ENCODE results near the gene CALML4. TPM values are rescaled to one million over a fixed set of nuclear protein-coding genes. Genes with fewer than 3 reads are reported as not detected.

CALML4 gene
- total RNA-seq, 1 donor from 2014 or later: 7.3 TPM

DNA sequence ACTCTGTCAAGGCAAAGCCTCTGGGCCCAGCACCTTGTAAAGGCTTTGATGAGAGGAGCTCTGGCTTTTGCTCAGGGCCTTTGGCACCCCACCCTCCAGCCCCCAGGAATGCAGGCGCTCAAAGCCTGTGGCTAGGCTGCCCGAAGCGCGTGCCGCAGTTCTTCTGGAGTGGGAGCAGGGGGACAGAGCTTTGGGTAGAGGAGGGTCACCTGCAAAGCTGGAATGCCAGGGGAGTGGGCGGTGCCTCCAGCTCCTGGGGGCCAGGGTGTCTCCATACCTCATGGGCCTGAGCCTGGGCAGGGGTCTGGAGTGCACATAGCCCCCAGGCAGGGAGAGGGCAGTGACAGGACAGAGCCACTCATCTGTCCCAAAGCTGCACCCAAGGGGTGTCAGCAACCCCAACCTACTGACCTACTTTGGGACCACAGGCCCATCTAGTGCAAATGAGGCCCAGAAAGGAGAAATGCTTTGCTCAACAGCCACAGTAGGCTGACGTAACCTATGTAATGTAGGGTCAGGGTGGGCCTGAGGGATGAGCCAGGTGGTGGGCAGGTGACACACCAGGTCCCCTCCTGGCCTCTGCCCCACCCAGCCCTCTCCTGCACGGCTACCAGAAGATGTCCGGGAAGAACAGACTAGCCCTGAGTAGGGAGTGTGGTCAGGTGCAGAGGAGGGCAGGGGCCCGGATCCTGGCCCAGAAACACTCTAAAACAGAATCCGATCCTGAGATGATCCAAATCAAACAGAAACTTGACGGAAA lies 2.2 kb upstream of the CALML4 start:
- H3K4me1 ChIP-seq: peaks cover 39% of the 10 kb centered on the region
- ATAC-seq: no peak

DNA sequence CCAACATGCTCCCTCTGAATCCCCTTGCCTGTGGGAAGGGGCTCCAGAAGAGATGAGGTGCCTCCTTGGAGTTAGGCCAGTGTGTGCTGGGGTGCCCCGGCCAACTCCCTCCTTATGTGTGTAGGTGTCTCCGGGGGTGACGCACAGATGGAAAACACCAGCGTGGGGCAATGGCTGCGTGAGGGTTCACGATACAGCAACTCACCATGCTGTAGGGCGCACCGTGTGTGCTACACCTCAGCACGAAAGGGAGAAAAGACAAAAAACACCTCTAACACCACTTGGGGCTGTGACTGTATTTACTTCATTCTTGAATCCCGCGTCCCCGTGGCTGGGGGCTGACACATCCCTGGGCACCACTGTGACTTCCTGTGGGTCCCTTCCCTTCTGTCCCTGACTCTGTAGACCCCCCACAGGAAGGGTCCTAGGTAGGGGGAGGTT lies 1.6 kb upstream of the CALML4 start:
- Histone ChIP-seq H3K27ac (no peak overlapping the region), H3K27me3 (ENCODE audit: low read depth) (no peaks in the 10 kb centered on the region), H3K4me3 (no peak overlapping the region), H3K36me3 (no peaks in the 10 kb centered on the region), H3K9me3 (no peaks in the 10 kb centered on the region), H3K4me1 (peaks cover 39% of the 10 kb centered on the region)
- DNase-seq (no peak), ATAC-seq (no peak)
- TF ChIP-seq, protein P1, sequence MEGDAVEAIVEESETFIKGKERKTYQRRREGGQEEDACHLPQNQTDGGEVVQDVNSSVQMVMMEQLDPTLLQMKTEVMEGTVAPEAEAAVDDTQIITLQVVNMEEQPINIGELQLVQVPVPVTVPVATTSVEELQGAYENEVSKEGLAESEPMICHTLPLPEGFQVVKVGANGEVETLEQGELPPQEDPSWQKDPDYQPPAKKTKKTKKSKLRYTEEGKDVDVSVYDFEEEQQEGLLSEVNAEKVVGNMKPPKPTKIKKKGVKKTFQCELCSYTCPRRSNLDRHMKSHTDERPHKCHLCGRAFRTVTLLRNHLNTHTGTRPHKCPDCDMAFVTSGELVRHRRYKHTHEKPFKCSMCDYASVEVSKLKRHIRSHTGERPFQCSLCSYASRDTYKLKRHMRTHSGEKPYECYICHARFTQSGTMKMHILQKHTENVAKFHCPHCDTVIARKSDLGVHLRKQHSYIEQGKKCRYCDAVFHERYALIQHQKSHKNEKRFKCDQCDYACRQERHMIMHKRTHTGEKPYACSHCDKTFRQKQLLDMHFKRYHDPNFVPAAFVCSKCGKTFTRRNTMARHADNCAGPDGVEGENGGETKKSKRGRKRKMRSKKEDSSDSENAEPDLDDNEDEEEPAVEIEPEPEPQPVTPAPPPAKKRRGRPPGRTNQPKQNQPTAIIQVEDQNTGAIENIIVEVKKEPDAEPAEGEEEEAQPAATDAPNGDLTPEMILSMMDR (IDR thresholded peaks at IDR 0.05): no peak
- intact Hi-C loops (cut with DNase I): no loop called here

More for the DNA sequence above, 2.2 kb upstream of the CALML4 start:
- H3K4me3 ChIP-seq: no peak overlapping the region
- H3K36me3 ChIP-seq: no peaks in the 10 kb centered on the region
- no peak overlapping the region for H3K27ac ChIP-seq
- intact Hi-C loops (cut with DNase I): no loop called here
- TF ChIP-seq, protein P1 (IDR thresholded peaks at IDR 0.05): no peak
- H3K9me3 ChIP-seq: no peaks in the 10 kb centered on the region
- no peaks in the 10 kb centered on the region for H3K27me3 ChIP-seq (ENCODE audit: low read depth)
- DNase-seq: no peak

DNA sequence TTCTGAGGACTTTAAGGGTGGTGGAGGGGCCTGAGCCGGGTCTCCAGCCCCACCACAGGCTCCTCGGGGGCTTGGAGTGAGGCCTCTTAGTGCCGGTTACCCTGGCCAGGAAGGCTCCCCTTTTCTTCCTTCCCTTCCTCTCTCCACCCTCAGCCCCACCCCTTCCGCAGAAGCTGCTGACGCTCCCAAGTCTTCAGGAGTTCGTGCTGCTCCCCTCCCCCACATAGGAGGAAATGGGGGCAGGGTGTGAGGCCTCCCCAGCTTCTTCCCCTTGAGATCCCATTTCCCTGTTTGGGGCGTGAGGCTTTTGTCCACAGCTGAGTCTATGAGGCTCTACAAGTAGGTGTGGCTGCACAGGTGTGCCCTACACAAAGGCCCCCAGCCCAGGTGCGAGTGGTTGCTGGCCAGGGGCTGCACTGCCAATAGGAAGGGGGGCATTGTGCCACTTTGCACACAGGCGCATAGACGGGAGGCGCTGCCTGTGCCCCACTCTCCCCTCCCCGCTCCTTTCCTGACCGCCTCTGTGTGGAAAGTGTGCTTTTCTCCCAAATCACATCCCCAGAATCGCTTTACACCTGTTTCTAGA lies 915 bp upstream of the CALML4 start:
- no peaks in the 10 kb centered on the region for H3K36me3 ChIP-seq

DNA sequence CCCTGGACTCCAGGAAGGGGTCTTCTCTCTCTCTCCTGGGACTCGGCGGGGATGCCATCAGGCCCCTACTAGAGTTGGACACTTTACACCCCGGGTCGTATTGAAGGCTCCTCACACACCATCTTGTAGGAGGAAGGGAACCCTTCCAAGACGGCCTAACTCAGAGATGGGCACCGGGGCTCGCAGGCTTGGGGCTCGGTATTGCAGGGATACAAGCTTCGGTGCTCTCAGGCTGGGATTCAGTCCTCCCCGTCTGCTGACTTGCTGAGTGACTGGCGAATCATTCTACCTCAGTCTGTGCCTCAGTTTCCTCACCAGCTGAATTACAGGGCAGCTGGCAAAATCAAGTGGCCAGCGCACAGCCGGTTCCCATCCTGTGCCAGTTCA lies 419 bp upstream of the CALML4 start:
- DNase-seq (no peak), ATAC-seq (peak in 1 of 2 donors; percentile 6)
- Histone ChIP-seq H3K4me1 (peaks cover 34% of the 10 kb centered on the region), H3K4me3 (peak overlapping the region; percentile 37), H3K27ac (peak overlapping the region; percentile 60), H3K9me3 (no peaks in the 10 kb centered on the region), H3K27me3 (ENCODE audit: low read depth) (no peaks in the 10 kb centered on the region), H3K36me3 (no peaks in the 10 kb centered on the region)
- TF ChIP-seq, protein P1 (IDR thresholded peaks at IDR 0.05): no peak
- intact Hi-C loops (cut with DNase I): no loop called here

More for the DNA sequence above, 915 bp upstream of the CALML4 start:
- DNase-seq (peak; percentile 84), ATAC-seq (peak; percentile 70 to 84)
- H3K27ac ChIP-seq: peak overlapping the region; percentile 60
- intact Hi-C loops (cut with DNase I): no loop called here
- TF ChIP-seq, protein P1 (IDR thresholded peaks at IDR 0.05): no peak
- H3K4me3 ChIP-seq: peak overlapping the region; percentile 37
- no peaks in the 10 kb centered on the region for H3K27me3 ChIP-seq (ENCODE audit: low read depth)
- peaks cover 38% of the 10 kb centered on the region for H3K4me1 ChIP-seq
- H3K9me3 ChIP-seq: no peaks in the 10 kb centered on the region

DNA sequence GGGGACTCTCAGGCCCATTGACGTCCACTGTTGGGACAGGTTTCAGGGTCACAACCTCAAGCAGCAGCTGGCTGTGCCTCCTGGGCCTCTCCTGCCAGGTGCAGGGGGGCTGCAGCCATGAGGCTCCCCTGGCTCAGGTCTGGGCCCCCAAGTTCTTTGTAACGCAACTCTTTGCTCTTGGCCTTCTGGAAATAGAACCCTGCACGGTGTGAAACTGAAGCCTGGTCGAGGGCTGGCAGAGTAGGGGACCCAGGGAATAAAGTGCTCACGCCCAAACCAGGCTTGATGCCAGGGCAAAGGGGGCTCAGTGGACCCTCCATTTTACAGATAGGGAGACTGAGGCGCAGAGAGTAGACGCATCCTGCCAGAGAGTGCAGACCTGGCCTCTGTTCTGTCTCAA lies 771 bp downstream of the CALML4 start:
- intact Hi-C loops (cut with DNase I): no loop called here
- ATAC-seq (no peak), DNase-seq (no peak)
- TF ChIP-seq, protein P1 (IDR thresholded peaks at IDR 0.05): no peak
- peak overlapping the region; percentile 37 for H3K4me3 ChIP-seq
- H3K27me3 ChIP-seq (ENCODE audit: low read depth): no peaks in the 10 kb centered on the region
- no peaks in the 10 kb centered on the region for H3K9me3 ChIP-seq
- no peak overlapping the region for H3K27ac ChIP-seq
- peaks cover 36% of the 10 kb centered on the region for H3K4me1 ChIP-seq
- H3K36me3 ChIP-seq: no peaks in the 10 kb centered on the region

Data from lower lobe of right lung (tissue), 2 donors.